IMR-90 (cell line): ENCODE data around the gene PRORP.

ENCODE experiments used
- BHLHE40 ChIP-seq: fragments of 150-350 bp; IDR thresholded peaks from 2 replicates; pipeline ENCODE4 v1.6.1; 2016; ENCODE audit warnings: mild to moderate bottlenecking, low read depth, low read length
- CTCF ChIP-seq: conservative IDR thresholded peaks from 2 replicates; pipeline ENCODE4 v1.5.1; 2012; ENCODE audit warnings: mild to moderate bottlenecking, low read depth, low read length, improper control_type of control experiment
- MAFK ChIP-seq: IDR thresholded peaks from 2 replicates; pipeline ENCODE4 v1.6.1; 2012; ENCODE audit warnings: low read depth, low read length, improper control_type of control experiment
- MXI1 ChIP-seq: IDR thresholded peaks from 2 replicates; pipeline ENCODE4 v1.6.1; 2012; ENCODE audit warnings: low read depth, mild to moderate bottlenecking, low read length, moderate library complexity, borderline replicate concordance
- POLR2A ChIP-seq: IDR thresholded peaks from 2 replicates; pipeline ENCODE4 v1.6.1; 2012; ENCODE audit warnings: mild to moderate bottlenecking, low read depth, low read length
- RAD21 ChIP-seq: IDR thresholded peaks from 2 replicates; pipeline ENCODE4 v1.6.1; 2012; ENCODE audit warnings: low read length, improper control_type of control experiment
- RFX5 ChIP-seq: IDR thresholded peaks from 2 replicates; pipeline ENCODE4 v1.8.0; 2012; ENCODE audit warnings: low read depth, mild to moderate bottlenecking, low read length, moderate library complexity

GRCh38 chr14:35117112-35117511 is 5.2 kb upstream of the PRORP start:
- no peak for TF ChIP-seq MAFK
- TF ChIP-seq BHLHE40: no peak
- TF ChIP-seq POLR2A: no peak
- TF ChIP-seq CTCF: no peak
- TF ChIP-seq RFX5: no peak
- TF ChIP-seq RAD21: no peak
- TF ChIP-seq MXI1: no peak
